Kidney (tissue), 14 donors: ENCODE data around the gene MAP3K5. TPM values are rescaled to one million over a fixed set of nuclear protein-coding genes. Genes with fewer than 3 reads are reported as not detected.
A peak's percentile ranks its signal among the peaks of the same experiment; 100 is the strongest.
"Not testable (repeated sequence)": the region's sequence is repeated elsewhere in the genome, so short reads cannot be mapped to it uniquely, and the experiment has no call there.

Experiments
- DNase-seq, 5 donors: peaks; one replicate each; pipeline ENCODE4 v3.0.0-alpha.2; 2013 to 2020
- FAIRE-seq: peaks from 2 replicates; lab custom pipeline; 2012; peaks lifted over from hg19 to GRCh38; lab: Jason Lieb, UNC
- H3K27ac ChIP-seq, 2 donors: one replicate each; pipeline ENCODE4 v1.7.0; 2013; ENCODE audit warnings: low read depth in 2 of 2, low read length in 2 of 2, inconsistent platforms in 1 of 2
- H3K27me3 ChIP-seq: one replicate; pipeline ENCODE4 v1.7.1; 2013; ENCODE audit warnings: low read length, inconsistent platforms; ENCODE audit not compliant: control insufficient read depth, insufficient read depth
- H3K36me3 ChIP-seq, 3 donors: one replicate each; pipeline versions ENCODE4 v1.7.0 to v1.7.1; 2013; ENCODE audit warnings: low read length in 3 of 3, control low read depth in 1 of 3, inconsistent platforms in 1 of 3; ENCODE audit not compliant: insufficient read depth in 3 of 3, control insufficient read depth in 2 of 3
- H3K4me1 ChIP-seq, 3 donors: one replicate each; pipeline versions ENCODE4 v1.7.0 to v1.7.1; 2013; ENCODE audit warnings: low read length in 3 of 3, inconsistent platforms in 1 of 3, low read depth in 1 of 3; ENCODE audit not compliant: control insufficient read depth in 2 of 3, insufficient read depth in 2 of 3
- H3K4me3 ChIP-seq, 3 donors: one replicate each; pipeline versions ENCODE4 v1.7.0 to v1.8.1; 2013; ENCODE audit warnings: low read length in 3 of 3, control low read depth in 1 of 3, inconsistent platforms in 1 of 3
- H3K9ac ChIP-seq, 3 donors: one replicate each; pipeline versions ENCODE4 v1.7.0 to v1.7.1; 2013; ENCODE audit warnings: low read length in 3 of 3, control low read depth in 1 of 3, inconsistent platforms in 1 of 3
- H3K9me3 ChIP-seq, 3 donors: one replicate each; pipeline versions ENCODE4 v1.7.0 to v1.7.1; 2013; ENCODE audit warnings: low read length in 3 of 3, control low read depth in 1 of 3, inconsistent platforms in 1 of 3; ENCODE audit not compliant: control insufficient read depth in 2 of 3, insufficient read depth in 1 of 3
- intact Hi-C: fragments of 100-400 bp; cut with DNase I; formaldehyde crosslinking; loops from one replicate; pipeline ENCODE4 v1.11.1; 2022
- polyA plus RNA-seq: library from polyadenylated mRNA; stranded (reverse); fragments of 350-450 nt; fragmentation: Illumina TruSeq; extraction: RNeasy Lipid Tissue Mini Kit (QIAGEN cat#74804); gene quantifications from one replicate; pipeline ENCODE4 v1.2.3, GENCODE V29; 2014; ENCODE audit warnings: low read depth, low replicate concordance; ENCODE audit not compliant: insufficient read depth
- total RNA-seq: library from RNA; stranded (reverse); fragmentation: NEBNext Ultra II Directional; extraction: Animal tissue kit (Norgen Biotek cat#: 25700); gene quantifications from one replicate; pipeline ENCODE4 v1.2.1, GENCODE V29; 2021
- TF ChIP-seq, protein P1 (sequence below): IDR thresholded peaks from 3 replicates; pipeline ENCODE4 v1.5.1; 2012; ENCODE audit warnings: mild to moderate bottlenecking, moderate library complexity, borderline replicate concordance; ENCODE audit not compliant: insufficient read depth; ENCODE audit errors: extremely low read depth
- donor health status: control.
- donor health status: control.
- donor health status: control.
- donor health status: control.
- donor health status: control.
- donor health status: DM: yes; HTN: yes; CAD: no.
- donor health status: Normal renal cell carcinoma (clear cell type).

Gene MAP3K5
- total and polyA plus RNA-seq, 2 donors from 2014 or later = 5.9 to 32.9 TPM

DNA sequence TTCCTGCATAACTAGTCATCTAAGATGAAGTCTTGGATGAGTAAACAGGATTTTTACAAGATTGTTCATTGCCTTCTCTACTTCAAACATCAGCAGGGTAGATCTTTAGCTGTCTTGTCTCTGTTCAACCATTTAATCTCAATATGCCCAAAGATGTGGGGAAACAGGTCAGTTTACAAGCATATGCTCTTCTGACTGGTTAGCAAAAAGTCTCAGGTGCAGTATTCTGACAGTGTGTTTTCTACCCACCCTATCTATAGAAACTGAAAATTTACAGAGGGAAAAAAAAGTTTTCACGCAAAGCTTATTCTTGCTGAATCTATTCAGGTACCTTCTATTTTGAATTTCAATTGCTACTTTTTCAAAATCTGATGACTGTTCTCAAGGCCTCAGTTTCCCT is 29.0 kb downstream of the MAP3K5 start:
- Histone ChIP-seq H3K4me1 (peaks cover 0 to 29% (median 25%) of the 10 kb centered on the region in 3 donors), H3K36me3 (no peaks in the 10 kb centered on the region), H3K27me3 (no peaks in the 10 kb centered on the region), H3K9me3 (no peaks in the 10 kb centered on the region), H3K4me3 (no peak overlapping the region), H3K9ac (no peak overlapping the region), H3K27ac (no peak overlapping the region)
- FAIRE-seq (no peak), DNase-seq (no peak)
- intact Hi-C loops = no loop called here
- TF ChIP-seq, protein P1, sequence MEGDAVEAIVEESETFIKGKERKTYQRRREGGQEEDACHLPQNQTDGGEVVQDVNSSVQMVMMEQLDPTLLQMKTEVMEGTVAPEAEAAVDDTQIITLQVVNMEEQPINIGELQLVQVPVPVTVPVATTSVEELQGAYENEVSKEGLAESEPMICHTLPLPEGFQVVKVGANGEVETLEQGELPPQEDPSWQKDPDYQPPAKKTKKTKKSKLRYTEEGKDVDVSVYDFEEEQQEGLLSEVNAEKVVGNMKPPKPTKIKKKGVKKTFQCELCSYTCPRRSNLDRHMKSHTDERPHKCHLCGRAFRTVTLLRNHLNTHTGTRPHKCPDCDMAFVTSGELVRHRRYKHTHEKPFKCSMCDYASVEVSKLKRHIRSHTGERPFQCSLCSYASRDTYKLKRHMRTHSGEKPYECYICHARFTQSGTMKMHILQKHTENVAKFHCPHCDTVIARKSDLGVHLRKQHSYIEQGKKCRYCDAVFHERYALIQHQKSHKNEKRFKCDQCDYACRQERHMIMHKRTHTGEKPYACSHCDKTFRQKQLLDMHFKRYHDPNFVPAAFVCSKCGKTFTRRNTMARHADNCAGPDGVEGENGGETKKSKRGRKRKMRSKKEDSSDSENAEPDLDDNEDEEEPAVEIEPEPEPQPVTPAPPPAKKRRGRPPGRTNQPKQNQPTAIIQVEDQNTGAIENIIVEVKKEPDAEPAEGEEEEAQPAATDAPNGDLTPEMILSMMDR = no peak

DNA sequence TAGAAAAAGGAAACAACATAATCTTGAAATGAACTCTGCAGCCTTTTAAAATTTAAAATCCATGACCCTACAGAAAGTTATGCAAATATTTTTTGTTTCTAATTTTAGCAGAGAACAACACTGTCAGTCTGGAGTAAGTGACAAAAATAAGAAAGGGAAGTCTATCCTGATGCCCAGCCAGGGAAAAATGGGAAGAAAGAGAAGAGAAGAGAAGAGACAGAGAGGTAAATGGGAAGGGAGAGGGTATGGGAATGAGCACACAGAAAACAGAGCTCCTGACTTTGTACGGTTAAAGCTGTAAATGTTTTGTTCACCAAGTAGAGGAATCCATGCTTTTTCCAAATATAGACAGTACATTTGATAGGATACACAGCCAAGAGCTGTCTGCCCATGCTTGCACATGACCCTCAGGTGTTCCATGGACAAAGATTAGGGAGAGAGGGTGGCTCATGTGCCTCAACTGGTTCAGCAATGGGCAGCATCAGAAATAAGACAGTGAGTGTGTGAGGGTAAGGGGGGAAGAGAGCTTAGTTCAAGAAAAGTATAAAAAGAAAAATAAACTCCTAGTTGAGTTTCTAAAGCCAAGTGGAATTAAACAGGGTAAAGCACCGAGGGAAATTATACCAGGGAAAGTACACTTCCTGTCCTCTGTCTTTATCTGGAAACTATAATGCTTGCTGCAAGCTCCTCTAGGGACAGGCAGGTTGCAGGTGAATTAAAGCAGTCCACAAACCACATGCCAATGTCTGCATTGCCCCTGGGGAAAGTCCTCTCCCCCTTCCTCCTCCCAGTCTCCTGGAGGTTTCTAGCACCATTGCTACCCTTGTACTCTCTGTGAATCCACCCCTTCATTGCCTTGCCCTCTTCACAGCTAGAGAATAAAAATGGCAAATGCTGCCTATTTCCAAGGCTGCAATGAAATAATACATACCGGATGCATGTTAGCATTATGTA is 30.0 kb downstream of the MAP3K5 start:
- peak in 1 of 5 donors; percentile 55 for DNase-seq

DNA sequence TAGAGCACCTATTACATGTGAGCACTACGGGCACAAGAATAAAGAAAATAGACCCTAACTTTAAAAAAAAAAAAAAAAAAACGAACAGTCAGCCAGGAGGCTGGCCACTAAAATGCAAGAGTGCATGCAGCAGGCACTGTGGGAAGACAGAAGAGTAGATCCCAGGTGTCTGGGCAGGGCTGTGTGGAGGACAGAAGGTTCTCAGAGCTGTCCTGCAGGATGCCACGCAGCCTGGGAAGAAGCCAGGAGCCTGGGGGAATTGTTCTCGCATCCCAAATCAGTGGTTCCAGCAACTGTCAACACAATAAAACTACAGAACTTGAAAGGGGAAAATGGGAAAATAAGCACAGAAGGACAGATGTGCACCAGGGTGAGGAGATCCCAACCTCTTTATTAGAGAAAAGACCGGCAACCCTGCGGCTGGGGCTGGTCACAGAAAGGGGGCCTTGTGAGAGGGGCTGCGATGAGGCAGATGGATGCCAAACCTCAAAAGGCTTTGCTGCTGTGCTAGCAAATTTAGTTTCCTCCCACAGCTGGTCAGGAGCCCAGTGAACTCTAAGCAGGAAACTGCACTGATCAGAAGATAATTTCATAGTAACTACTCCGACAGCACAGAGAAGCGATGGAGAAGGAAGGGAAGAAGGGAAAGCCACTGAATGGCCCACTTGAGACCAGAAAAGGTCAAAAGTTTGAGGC is 30.9 kb downstream of the MAP3K5 start:
- H3K4me1 ChIP-seq = peaks cover 0 to 26% (median 25%) of the 10 kb centered on the region in 3 donors

More for the DNA sequence above, 30.0 kb downstream of the MAP3K5 start:
- intact Hi-C loops = no loop called here
- Histone ChIP-seq H3K9me3 (no peaks in the 10 kb centered on the region), H3K4me3 (peak overlapping the region in 2 of 3 donors; percentile 11 to 32), H3K36me3 (no peaks in the 10 kb centered on the region), H3K27ac (peak overlapping the region; percentile 25 to 68), H3K27me3 (no peaks in the 10 kb centered on the region), H3K9ac (peak overlapping the region in 1 of 3 donors; percentile 55), H3K4me1 (peaks cover 0 to 28% (median 25%) of the 10 kb centered on the region in 3 donors)
- FAIRE-seq = no peak
- TF ChIP-seq, protein P1 = no peak

GRCh38 chr6:136760781-136761180 is 31.5 kb downstream of the MAP3K5 start:
- H3K27me3 ChIP-seq, intact Hi-C loops, H3K9me3 ChIP-seq, H3K4me3 ChIP-seq, DNase-seq, H3K36me3 ChIP-seq, FAIRE-seq: not testable (repeated sequence)
- Histone ChIP-seq H3K9ac (peak overlapping the region in 1 of 3 donors; percentile 26), H3K27ac (peak overlapping the region in 1 of 2 donors; percentile 67), H3K4me1 (peaks cover 0 to 26% (median 25%) of the 10 kb centered on the region in 3 donors)

More for the DNA sequence above, 30.9 kb downstream of the MAP3K5 start:
- H3K27ac ChIP-seq = peak overlapping the region; percentile 25 to 68
- TF ChIP-seq, protein P1 = no peak
- no peaks in the 10 kb centered on the region for H3K27me3 ChIP-seq
- peak in 2 of 5 donors; percentile 49 to 79 for DNase-seq
- peak overlapping the region in 1 of 3 donors; percentile 55 for H3K9ac ChIP-seq
- peak overlapping the region in 1 of 3 donors; percentile 11 for H3K4me3 ChIP-seq
- intact Hi-C loops = no loop called here
- H3K36me3 ChIP-seq = no peaks in the 10 kb centered on the region
- no peaks in the 10 kb centered on the region for H3K9me3 ChIP-seq
- no peak for FAIRE-seq
